Activated effector memory CD4-positive, alpha-beta T cell treated with anti-CD3 and anti-CD28 coated beads, Interleukin-2, amount 50 U/mL, for 16 hours (primary cell): ENCODE data around the gene DNMT3A.
"Not testable (repeated sequence)": the region's sequence is repeated elsewhere in the genome, so short reads cannot be mapped to it uniquely, and the experiment has no call there.

Experiments
- DNase-seq: peaks from one replicate; pipeline ENCODE4 v3.0.0-alpha.2; 2020

Gene DNMT3A

GRCh38 chr2:25229279-25230197, 112.2 kb downstream of the DNMT3A start:
- DNase-seq: no peak

- no peak for DNase-seq
These were observed 112.9 kb downstream of the DNMT3A start for GRCh38 chr2:25228848-25229278.

- DNase-seq: no peak
These were observed 114.1 kb downstream of the DNMT3A start for GRCh38 chr2:25227576-25227975.

- DNase-seq: no peak
These were observed 114.9 kb downstream of the DNMT3A start for GRCh38 chr2:25226827-25227226.

GRCh38 chr2:25222477-25223121, 119.1 kb downstream of the DNMT3A start:
- DNase-seq: no peak

- DNase-seq: no peak
These were observed 120.1 kb downstream of the DNMT3A start for GRCh38 chr2:25221579-25221978.

GRCh38 chr2:25220313-25220712, 121.4 kb downstream of the DNMT3A start:
- DNase-seq: no peak

- no peak for DNase-seq
These were observed 122.1 kb downstream of the DNMT3A start for GRCh38 chr2:25219621-25220020.

GRCh38 chr2:25218100-25218499, 123.6 kb downstream of the DNMT3A start:
- DNase-seq: no peak

GRCh38 chr2:25215948-25216679, 125.6 kb downstream of the DNMT3A start:
- DNase-seq: peak; percentile 94

- DNase-seq: no peak
These were observed 126.5 kb downstream of the DNMT3A start for GRCh38 chr2:25215232-25215631.

- peak; percentile 61 for DNase-seq
These were observed 128.5 kb downstream of the DNMT3A start for GRCh38 chr2:25213229-25213628.

- not testable (repeated sequence) for DNase-seq
These were observed 130.8 kb downstream of the DNMT3A start for GRCh38 chr2:25210923-25211322.

- no peak for DNase-seq
These were observed 134.6 kb downstream of the DNMT3A start for GRCh38 chr2:25207078-25207545.

- DNase-seq: no peak
These were observed 137.4 kb downstream of the DNMT3A start for GRCh38 chr2:25204190-25204838.

GRCh38 chr2:25202275-25202674, 139.4 kb downstream of the DNMT3A start:
- DNase-seq: no peak

- no peak for DNase-seq
These were observed 139.9 kb downstream of the DNMT3A start for GRCh38 chr2:25201794-25202193.

- DNase-seq: no peak
These were observed 140.5 kb downstream of the DNMT3A start for GRCh38 chr2:25201265-25201664.

GRCh38 chr2:25198576-25198975, 143.1 kb downstream of the DNMT3A start:
- no peak for DNase-seq

GRCh38 chr2:25198209-25198525, 143.6 kb downstream of the DNMT3A start:
- no peak for DNase-seq

GRCh38 chr2:25197336-25198208, 144.2 kb downstream of the DNMT3A start:
- DNase-seq: no peak

- DNase-seq: no peak
These were observed 147.1 kb downstream of the DNMT3A start for GRCh38 chr2:25194576-25195122.
